ENCODE measurements around the gene IFI30.

Gene IFI30

GRCh38 chr19:18226956-18227780 lies 53.6 kb downstream of the IFI30 start:
- no peak for TF ChIP-seq CTCF (IDR thresholded peaks at IDR 0.05)

Measured in LNCAP (cell line).